ENCODE measurements around the gene STYXL2.

STYXL2 gene

DNA sequence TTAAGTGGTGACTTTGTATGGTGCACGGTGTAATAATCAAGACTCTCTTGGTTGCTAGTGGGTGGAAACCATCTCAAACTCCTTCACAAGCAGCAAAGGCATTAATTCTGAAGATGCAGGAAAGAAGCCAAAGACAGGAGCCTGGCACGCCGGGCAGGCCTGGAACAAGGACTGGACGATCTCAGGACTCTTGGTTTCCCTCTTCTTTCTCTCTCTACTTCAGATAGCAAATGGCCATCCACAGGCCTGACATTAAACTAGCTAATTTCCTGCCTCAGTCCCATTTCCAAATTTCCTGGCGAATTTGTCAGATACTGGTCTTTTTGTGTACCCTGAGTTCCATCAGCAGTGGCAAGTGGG lies 28.2 kb downstream of the STYXL2 start:
- Histone ChIP-seq H3K9me2 (replicated peaks; ENCODE audit: insufficient read depth, low read length) (no peaks in the 10 kb centered on the region), H3K36me3 (replicated peaks; ENCODE audit: insufficient read depth, low read length) (no peaks in the 10 kb centered on the region), H2AFZ (ENCODE audit: low read length) (no peak overlapping the region), H3K4me1 (ENCODE audit: low read length) (no peaks in the 10 kb centered on the region), H3K9me3 (replicated peaks; ENCODE audit: insufficient read depth, low read length) (no peaks in the 10 kb centered on the region), H3K4me2 (ENCODE audit: low read depth, low read length) (no peak overlapping the region), H3F3A (ENCODE audit: insufficient read depth, low read length) (no peaks in the 10 kb centered on the region), H3K27ac (ENCODE audit: low read length) (no peak overlapping the region), H4K20me1 (ENCODE audit: insufficient read depth, low read length) (no peaks in the 10 kb centered on the region), H3K79me2 (ENCODE audit: low read length) (no peaks in the 10 kb centered on the region), H3K9ac (ENCODE audit: low read length) (no peak overlapping the region), H3K4me3 (ENCODE audit: low read length) (no peak overlapping the region), H3K27me3 (replicated peaks; ENCODE audit: insufficient read depth, low read length) (no peaks in the 10 kb centered on the region)
- no peak for TF ChIP-seq EZH2 (optimal IDR thresholded peaks at IDR 0.05; ENCODE audit: low read depth, low read length)
- TF ChIP-seq EZH2phosphoT487 (IDR thresholded peaks at IDR 0.05; ENCODE audit: low read length), result no peak
- TF ChIP-seq, protein P1, sequence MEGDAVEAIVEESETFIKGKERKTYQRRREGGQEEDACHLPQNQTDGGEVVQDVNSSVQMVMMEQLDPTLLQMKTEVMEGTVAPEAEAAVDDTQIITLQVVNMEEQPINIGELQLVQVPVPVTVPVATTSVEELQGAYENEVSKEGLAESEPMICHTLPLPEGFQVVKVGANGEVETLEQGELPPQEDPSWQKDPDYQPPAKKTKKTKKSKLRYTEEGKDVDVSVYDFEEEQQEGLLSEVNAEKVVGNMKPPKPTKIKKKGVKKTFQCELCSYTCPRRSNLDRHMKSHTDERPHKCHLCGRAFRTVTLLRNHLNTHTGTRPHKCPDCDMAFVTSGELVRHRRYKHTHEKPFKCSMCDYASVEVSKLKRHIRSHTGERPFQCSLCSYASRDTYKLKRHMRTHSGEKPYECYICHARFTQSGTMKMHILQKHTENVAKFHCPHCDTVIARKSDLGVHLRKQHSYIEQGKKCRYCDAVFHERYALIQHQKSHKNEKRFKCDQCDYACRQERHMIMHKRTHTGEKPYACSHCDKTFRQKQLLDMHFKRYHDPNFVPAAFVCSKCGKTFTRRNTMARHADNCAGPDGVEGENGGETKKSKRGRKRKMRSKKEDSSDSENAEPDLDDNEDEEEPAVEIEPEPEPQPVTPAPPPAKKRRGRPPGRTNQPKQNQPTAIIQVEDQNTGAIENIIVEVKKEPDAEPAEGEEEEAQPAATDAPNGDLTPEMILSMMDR (IDR thresholded peaks at IDR 0.05; ENCODE audit: low read length), result no peak
- DNase-seq, result no peak

DNA sequence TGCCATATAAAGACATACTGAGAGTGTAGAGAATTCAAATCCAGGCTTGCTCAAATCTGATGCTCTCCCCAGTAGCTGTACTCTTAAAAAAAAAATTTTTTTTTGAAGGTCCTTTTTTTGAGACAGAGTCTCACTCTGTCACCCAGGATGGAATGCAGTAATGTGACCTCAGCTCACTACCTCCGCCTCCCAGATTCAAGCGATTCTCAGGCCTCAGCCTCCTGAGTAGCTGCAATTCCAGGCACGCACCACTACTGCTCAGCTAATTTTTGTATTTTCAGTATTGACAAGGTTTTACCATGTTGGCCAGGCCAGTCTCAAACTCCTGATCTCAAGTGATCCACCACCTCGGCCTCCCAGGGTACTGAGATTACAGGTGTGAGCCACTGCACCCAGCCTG lies 28.7 kb downstream of the STYXL2 start:
- TF ChIP-seq EZH2phosphoT487 (IDR thresholded peaks at IDR 0.05; ENCODE audit: low read length), result no peak
- TF ChIP-seq EZH2 (optimal IDR thresholded peaks at IDR 0.05; ENCODE audit: low read depth, low read length), result no peak
- TF ChIP-seq, protein P1 (IDR thresholded peaks at IDR 0.05; ENCODE audit: low read length), result no peak
- H3F3A ChIP-seq (ENCODE audit: insufficient read depth, low read length), result no peaks in the 10 kb centered on the region
- H3K9ac ChIP-seq (ENCODE audit: low read length), result no peak overlapping the region
- no peak overlapping the region for H2AFZ ChIP-seq (ENCODE audit: low read length)
- no peaks in the 10 kb centered on the region for H3K79me2 ChIP-seq (ENCODE audit: low read length)
- DNase-seq, result no peak
- H3K4me2 ChIP-seq (ENCODE audit: low read depth, low read length), result no peak overlapping the region
- H3K9me2 ChIP-seq (replicated peaks; ENCODE audit: insufficient read depth, low read length), result no peaks in the 10 kb centered on the region
- H4K20me1 ChIP-seq (ENCODE audit: insufficient read depth, low read length), result no peaks in the 10 kb centered on the region
- no peaks in the 10 kb centered on the region for H3K9me3 ChIP-seq (replicated peaks; ENCODE audit: insufficient read depth, low read length)
- H3K27ac ChIP-seq (ENCODE audit: low read length), result no peak overlapping the region
- H3K4me3 ChIP-seq (ENCODE audit: low read length), result no peak overlapping the region
- no peaks in the 10 kb centered on the region for H3K4me1 ChIP-seq (ENCODE audit: low read length)
- H3K36me3 ChIP-seq (replicated peaks; ENCODE audit: insufficient read depth, low read length), result no peaks in the 10 kb centered on the region
- no peaks in the 10 kb centered on the region for H3K27me3 ChIP-seq (replicated peaks; ENCODE audit: insufficient read depth, low read length)

DNA sequence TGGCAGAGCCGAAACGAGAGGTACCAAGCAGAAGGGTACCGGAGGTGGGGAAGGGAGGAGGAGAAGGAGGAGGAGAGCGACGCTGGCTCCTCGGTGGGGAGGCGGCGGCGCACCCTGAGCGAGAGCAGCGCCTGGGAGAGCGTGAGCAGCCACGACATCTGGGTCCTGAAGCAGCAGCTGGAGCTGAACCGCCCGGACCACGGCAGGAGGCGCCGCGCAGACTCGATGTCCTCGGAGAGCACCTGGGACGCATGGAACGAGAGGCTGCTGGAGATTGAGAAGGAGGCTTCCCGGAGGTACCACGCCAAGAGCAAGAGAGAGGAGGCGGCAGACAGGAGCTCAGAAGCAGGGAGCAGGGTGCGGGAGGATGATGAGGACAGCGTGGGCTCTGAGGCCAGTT lies 32.4 kb downstream of the STYXL2 start:
- H2AFZ ChIP-seq (ENCODE audit: low read length), result no peak overlapping the region
- H3K4me3 ChIP-seq (ENCODE audit: low read length), result no peak overlapping the region
- no peaks in the 10 kb centered on the region for H3K9me3 ChIP-seq (replicated peaks; ENCODE audit: insufficient read depth, low read length)
- no peak overlapping the region for H3K4me2 ChIP-seq (ENCODE audit: low read depth, low read length)
- TF ChIP-seq EZH2 (optimal IDR thresholded peaks at IDR 0.05; ENCODE audit: low read depth, low read length), result no peak
- H3K9ac ChIP-seq (ENCODE audit: low read length), result no peak overlapping the region
- no peaks in the 10 kb centered on the region for H3K27me3 ChIP-seq (replicated peaks; ENCODE audit: insufficient read depth, low read length)
- no peaks in the 10 kb centered on the region for H4K20me1 ChIP-seq (ENCODE audit: insufficient read depth, low read length)
- no peak overlapping the region for H3K27ac ChIP-seq (ENCODE audit: low read length)
- H3K9me2 ChIP-seq (replicated peaks; ENCODE audit: insufficient read depth, low read length), result no peaks in the 10 kb centered on the region
- no peak for DNase-seq
- H3K4me1 ChIP-seq (ENCODE audit: low read length), result no peaks in the 10 kb centered on the region
- H3K36me3 ChIP-seq (replicated peaks; ENCODE audit: insufficient read depth, low read length), result no peaks in the 10 kb centered on the region
- no peaks in the 10 kb centered on the region for H3F3A ChIP-seq (ENCODE audit: insufficient read depth, low read length)
- no peaks in the 10 kb centered on the region for H3K79me2 ChIP-seq (ENCODE audit: low read length)

GRCh38 chr1:167126811-167127210 lies 32.9 kb downstream of the STYXL2 start:
- no peak overlapping the region for H3K27ac ChIP-seq (ENCODE audit: low read length)
- H3F3A ChIP-seq (ENCODE audit: insufficient read depth, low read length), result no peaks in the 10 kb centered on the region
- TF ChIP-seq EZH2phosphoT487 (IDR thresholded peaks at IDR 0.05; ENCODE audit: low read length) (no peak), EZH2 (optimal IDR thresholded peaks at IDR 0.05; ENCODE audit: low read depth, low read length) (no peak)
- TF ChIP-seq, protein P1 (IDR thresholded peaks at IDR 0.05; ENCODE audit: low read length), result no peak
- H3K4me1 ChIP-seq (ENCODE audit: low read length), result no peaks in the 10 kb centered on the region
- no peaks in the 10 kb centered on the region for H3K9me3 ChIP-seq (replicated peaks; ENCODE audit: insufficient read depth, low read length)
- H3K4me2 ChIP-seq (ENCODE audit: low read depth, low read length), result no peak overlapping the region
- DNase-seq, result no peak
- H3K27me3 ChIP-seq (replicated peaks; ENCODE audit: insufficient read depth, low read length), result no peaks in the 10 kb centered on the region
- H3K9me2 ChIP-seq (replicated peaks; ENCODE audit: insufficient read depth, low read length), result no peaks in the 10 kb centered on the region
- no peaks in the 10 kb centered on the region for H3K36me3 ChIP-seq (replicated peaks; ENCODE audit: insufficient read depth, low read length)
- H3K79me2 ChIP-seq (ENCODE audit: low read length), result no peaks in the 10 kb centered on the region
- H3K4me3 ChIP-seq (ENCODE audit: low read length), result no peak overlapping the region
- no peaks in the 10 kb centered on the region for H4K20me1 ChIP-seq (ENCODE audit: insufficient read depth, low read length)
- no peak overlapping the region for H3K9ac ChIP-seq (ENCODE audit: low read length)
- H2AFZ ChIP-seq (ENCODE audit: low read length), result no peak overlapping the region

All from MM.1S (cell line).